Liver (tissue), 3 donors: Measurements from ENCODE around the gene SEC14L5.

Experiments
- CTCF ChIP-seq: fragments of 150-350 bp; IDR thresholded peaks from 2 replicates; pipeline ENCODE4 v1.5.1; 2017; ENCODE audit warnings: improper control_type of control experiment, low read depth, low read length; ENCODE audit not compliant: missing input control
- NR2F2 ChIP-seq: IDR thresholded peaks from 2 replicates; pipeline ENCODE4 v1.6.1; 2016; ENCODE audit warnings: antibody characterized with exemption
- TF ChIP-seq, protein P1 (sequence below): IDR thresholded peaks from 2 replicates; pipeline ENCODE4 v1.6.1; 2016; ENCODE audit warnings: antibody characterized with exemption
- TF ChIP-seq, protein P2 (sequence below): IDR thresholded peaks from 2 replicates; pipeline ENCODE4 v1.6.1; 2016; ENCODE audit warnings: antibody characterized with exemption
- TF ChIP-seq, protein P3 (sequence below): IDR thresholded peaks from 2 replicates; pipeline ENCODE4 v1.6.1; 2016; ENCODE audit warnings: antibody characterized with exemption, mild to moderate bottlenecking
- donor health status: healthy.
- donor health status: healthy.

DNA sequence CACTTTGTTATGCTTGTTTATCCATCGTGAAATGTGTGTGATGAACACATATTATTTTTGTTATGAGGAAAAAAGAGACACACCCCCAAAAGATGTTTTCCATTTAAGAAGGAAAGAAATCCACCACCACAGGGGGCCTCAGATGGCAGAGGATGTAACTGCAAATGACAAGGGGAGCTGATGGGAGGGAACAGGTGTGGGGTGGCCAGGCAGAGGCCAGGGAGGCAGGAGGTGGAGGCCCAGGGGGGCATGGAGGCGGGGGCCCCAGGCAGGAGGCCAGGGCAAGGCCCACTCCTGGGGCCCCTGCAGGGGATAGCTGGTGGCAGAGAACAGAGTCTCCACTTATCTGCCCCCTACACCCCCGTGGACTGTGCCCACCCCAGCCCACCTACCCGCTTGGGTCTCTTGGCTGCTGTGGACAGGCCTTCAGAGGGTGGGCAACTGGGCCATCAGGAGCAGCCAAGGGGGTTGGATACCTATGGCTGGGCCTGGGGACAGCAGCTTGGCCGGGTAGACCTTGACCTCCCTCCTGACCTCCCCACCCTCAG is 49.2 kb upstream of the SEC14L5 start:
- TF ChIP-seq CTCF, result no peak
- TF ChIP-seq, protein P1, sequence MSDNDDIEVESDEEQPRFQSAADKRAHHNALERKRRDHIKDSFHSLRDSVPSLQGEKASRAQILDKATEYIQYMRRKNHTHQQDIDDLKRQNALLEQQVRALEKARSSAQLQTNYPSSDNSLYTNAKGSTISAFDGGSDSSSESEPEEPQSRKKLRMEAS, result no peak
- TF ChIP-seq NR2F2, result no peak
- TF ChIP-seq, protein P2, sequence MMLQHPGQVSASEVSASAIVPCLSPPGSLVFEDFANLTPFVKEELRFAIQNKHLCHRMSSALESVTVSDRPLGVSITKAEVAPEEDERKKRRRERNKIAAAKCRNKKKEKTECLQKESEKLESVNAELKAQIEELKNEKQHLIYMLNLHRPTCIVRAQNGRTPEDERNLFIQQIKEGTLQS, result no peak
- TF ChIP-seq, protein P3, sequence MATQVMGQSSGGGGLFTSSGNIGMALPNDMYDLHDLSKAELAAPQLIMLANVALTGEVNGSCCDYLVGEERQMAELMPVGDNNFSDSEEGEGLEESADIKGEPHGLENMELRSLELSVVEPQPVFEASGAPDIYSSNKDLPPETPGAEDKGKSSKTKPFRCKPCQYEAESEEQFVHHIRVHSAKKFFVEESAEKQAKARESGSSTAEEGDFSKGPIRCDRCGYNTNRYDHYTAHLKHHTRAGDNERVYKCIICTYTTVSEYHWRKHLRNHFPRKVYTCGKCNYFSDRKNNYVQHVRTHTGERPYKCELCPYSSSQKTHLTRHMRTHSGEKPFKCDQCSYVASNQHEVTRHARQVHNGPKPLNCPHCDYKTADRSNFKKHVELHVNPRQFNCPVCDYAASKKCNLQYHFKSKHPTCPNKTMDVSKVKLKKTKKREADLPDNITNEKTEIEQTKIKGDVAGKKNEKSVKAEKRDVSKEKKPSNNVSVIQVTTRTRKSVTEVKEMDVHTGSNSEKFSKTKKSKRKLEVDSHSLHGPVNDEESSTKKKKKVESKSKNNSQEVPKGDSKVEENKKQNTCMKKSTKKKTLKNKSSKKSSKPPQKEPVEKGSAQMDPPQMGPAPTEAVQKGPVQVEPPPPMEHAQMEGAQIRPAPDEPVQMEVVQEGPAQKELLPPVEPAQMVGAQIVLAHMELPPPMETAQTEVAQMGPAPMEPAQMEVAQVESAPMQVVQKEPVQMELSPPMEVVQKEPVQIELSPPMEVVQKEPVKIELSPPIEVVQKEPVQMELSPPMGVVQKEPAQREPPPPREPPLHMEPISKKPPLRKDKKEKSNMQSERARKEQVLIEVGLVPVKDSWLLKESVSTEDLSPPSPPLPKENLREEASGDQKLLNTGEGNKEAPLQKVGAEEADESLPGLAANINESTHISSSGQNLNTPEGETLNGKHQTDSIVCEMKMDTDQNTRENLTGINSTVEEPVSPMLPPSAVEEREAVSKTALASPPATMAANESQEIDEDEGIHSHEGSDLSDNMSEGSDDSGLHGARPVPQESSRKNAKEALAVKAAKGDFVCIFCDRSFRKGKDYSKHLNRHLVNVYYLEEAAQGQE, result no peak
